CD4-positive, alpha-beta T cell treated with Interleukin-6 at 100 ng/mL for 8 hours (primary cell): ENCODE results near the gene MEGF9.
"Not testable (repeated sequence)": the region's sequence is repeated elsewhere in the genome, so short reads cannot be mapped to it uniquely, and the experiment has no call there.

Experiments used
- DNase-seq: peaks from one replicate; pipeline ENCODE4 v3.0.0-alpha.2; 2020; ENCODE audit warnings: mixed read lengths, low spot score

The MEGF9 gene

DNA sequence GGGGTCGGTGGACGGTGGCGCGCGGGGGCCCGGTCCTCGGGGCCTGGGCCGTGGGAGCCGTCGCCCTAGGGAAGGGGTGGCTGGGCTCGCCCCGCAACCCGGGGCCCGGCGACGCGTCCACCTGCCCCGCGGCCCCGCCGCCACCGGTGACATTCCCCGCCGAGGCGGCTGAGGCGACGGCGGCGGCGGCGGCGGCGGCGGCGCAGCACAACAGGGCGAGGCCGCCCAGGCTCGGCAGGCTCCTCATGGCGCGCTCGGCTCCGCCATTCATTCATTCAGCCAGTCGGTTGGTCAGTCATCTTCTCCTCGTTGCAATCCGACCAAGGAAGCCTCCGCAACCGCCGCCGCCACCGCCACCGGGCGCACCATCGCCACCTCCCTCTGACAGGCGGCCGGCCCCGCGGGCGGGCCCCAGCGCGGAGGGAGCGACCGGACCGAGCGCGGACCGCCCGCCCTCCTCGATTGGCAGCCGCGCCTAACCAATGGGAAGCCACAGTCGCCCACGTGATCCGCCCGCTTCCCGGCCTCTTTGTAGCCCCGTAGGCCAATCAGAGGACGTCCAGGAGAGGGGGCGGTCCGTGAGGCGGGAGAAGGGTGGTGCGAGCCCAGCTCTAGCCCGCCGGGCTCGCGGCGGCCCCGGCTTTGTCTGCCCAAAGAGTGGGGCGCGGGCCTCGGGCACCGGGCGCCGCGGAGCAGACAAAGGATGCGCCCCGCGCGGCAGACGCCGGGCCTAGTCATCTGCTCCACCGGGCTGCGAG, at the start of gene MEGF9:
TSS of gene MEGF9 (minus strand) at position 383 of the 758 bp plus-strand sequence. CDS start at position 271, 112 bp downstream.
- peak; percentile 94 for DNase-seq

DNA sequence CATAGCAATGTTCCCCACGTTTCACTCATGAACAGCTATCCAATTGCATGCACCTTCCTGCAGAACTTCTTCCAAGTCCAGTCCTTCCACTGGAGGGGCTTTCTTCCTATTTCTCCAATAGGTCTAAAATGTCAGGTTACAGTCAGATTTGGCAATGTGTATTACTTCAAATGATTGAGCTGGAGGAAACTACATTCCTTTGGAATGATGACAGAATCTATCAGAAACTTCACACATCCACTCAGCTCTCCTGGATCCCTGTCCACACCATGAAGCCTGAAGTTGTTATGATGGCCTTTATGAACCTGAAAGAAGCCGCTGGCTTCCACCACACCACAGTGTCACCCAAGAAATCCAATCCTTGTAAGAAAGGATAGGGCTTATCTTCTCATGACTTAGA, 46.7 kb upstream of the MEGF9 start:
- no peak for DNase-seq

DNA sequence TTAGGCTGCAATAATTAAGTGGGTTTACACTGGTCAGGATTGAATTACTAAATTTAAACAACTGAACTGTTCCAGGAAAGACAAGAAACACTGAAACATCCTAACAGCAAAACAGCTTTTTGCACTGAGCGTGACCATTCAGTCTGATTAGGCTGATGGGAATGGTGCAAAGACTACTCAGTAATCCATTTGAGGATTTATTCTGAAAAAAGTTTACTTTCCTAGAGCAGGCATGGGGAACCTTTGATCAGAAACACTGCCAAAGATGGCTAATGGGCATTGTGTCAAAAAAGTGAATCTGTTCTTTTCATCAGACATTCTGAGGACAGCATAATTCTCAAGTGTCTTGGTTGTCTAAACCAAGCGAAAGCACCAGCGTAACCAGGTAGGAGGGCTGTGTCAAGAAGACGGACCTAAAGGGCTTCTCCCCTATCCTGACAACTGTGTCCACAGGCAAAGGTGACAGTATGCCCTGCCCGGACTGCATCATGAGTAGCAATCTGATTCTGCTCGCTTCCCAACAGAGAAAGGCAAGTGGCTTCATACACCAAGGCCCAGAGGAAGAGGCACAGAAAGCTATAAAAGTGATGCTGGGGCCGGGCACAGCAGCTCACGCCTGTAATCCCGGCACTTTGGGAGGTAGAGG, 45.6 kb upstream of the MEGF9 start:
- no peak for DNase-seq

DNA sequence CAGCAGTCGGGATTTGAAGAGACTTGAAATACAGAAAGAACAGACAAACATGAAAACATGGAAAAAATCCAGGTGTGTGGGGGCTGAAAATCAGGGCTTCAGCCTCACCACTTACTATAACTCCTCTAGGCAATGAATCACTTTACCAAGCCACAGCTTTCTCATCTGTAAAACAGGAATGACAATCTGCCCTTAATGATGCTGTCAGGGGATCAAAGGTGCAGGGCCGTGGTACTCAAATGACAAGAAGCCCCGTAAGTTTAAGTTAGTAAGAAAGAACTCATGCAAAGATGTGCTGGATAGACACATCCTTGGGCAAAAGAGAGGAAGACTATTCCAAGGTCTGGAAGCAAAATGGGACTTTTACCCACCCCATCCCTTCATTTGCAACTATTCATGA, 44.3 kb upstream of the MEGF9 start:
- no peak for DNase-seq

GRCh38 chr9:120757026-120757913, 43.0 kb upstream of the MEGF9 start:
- DNase-seq: no peak

DNA sequence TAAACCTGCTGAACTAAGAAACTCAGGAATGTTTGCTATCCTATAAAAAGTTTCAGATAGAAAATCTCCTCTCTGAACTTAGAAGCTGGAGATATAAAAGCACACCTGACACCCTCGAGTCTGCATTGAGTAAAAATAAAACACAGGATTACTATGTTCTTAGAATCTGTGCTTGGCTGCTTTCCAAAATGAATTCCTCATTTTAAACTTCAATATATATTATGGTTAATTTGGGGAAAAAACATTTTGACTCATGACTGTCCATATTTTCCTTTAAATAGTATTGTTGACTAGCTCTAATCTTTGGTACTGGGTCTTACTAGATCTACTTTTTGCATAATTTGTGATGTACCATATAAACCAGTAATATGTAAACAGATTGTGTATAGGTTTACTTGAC, 42.3 kb upstream of the MEGF9 start:
- DNase-seq: no peak

- peak; percentile 67 for DNase-seq
These were observed 41.7 kb upstream of the MEGF9 start for GRCh38 chr9:120755810-120756434.

DNA sequence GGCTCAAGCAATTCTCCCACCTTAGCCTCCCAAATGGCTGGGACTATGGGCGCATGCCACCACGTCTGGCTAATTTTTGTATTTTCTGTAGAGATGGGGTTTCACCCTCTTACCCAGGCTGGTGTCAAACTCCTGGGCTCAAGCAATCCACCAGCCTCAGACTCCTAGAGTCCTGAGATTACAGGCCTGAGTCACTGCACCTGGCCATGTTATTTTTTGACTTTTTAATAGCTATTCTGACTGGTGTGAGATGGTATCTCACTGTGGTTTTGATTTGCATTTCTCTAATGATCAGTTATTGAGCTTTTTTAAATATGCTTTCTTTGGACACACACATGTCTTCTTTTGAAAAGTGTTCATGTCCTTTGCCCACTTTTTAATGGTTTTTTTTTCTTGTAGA, 40.8 kb upstream of the MEGF9 start:
- no peak for DNase-seq

DNA sequence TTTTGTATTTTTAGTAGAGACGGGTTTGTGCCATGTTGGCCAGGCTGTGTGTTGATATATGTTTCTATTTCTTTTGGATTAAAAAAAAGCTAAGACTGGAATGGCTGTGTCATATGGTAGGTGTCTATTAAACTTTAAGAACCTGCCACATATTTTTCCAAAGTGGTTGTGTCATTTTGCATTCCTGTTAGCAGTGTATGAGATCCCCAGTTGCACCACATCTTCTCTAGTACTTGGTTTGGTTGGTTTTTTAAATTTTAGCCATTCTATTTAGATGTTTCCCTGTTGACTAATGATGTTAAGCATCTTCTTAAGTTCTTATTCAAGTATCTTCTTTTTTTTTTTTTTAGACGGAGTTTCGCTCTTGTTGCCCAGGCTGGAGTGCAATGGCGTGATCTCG, 36.2 kb upstream of the MEGF9 start:
- DNase-seq: no peak

DNA sequence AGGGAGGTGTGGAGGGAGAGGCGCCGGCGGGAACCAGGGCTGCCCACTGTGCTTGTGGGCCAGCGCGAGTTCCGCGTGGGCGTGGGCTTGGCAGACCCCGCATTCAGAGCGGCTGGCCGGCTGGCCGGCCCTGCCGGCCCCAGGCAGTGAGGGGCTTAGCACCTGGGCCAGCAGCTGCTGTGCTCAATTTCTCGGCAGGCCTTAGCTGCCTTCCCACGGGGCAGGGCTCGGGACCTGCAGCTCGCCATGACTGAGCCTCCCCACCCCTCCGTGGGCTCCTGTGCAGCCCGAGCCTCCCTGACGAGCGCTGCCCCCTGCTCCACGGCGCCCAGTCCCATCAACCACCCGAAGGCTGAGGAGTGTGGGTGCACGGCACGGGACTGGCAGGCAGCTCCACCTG, 32.1 kb upstream of the MEGF9 start:
- not testable (repeated sequence) for DNase-seq

DNA sequence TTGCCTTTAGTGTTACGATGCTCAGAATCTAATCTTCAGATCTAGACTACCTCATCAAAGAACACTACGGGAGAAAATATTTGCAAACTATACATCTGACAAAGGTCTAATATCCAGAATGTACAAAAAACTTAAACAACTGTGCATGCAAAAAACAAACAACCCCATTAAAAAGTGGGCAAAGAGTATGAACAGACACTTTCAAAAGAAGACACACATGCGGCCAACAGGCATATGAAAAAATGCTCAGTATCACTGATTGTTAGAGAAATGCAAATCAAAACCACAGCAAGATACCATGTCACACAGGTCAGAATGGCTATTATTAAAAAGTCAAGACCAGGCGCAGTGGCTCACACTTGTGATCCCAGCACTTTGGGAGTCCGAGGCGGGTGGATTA, 31.0 kb upstream of the MEGF9 start:
- no peak for DNase-seq

- DNase-seq: peak; percentile 15
These were observed 28.7 kb upstream of the MEGF9 start for GRCh38 chr9:120742951-120743416.

GRCh38 chr9:120741701-120742100, 27.4 kb upstream of the MEGF9 start:
- DNase-seq: no peak

- DNase-seq: no peak
These were observed 26.9 kb upstream of the MEGF9 start for GRCh38 chr9:120741191-120741590.

- no peak for DNase-seq
These were observed 25.9 kb upstream of the MEGF9 start for GRCh38 chr9:120740132-120740531.

- no peak for DNase-seq
These were observed 23.3 kb upstream of the MEGF9 start for GRCh38 chr9:120737416-120738165.

DNA sequence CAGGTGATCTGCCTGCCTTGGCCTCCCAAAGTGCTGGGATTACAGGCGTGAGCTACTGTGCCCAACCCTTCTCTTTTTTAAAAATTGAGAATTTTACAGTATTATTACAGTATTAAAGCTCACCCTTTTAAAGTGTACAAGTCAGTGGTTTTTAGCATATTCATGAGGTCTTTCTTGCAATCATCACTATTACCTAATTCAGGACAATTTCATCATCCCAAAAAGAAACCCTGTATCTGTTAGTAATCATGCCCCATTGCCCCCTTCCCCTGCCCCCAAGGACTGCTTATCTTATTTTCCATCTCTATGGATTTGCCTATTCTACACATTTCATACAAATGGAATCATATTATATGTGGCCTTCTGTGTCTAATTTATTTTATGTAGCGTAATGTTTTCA, 22.6 kb upstream of the MEGF9 start:
- DNase-seq: no peak

GRCh38 chr9:120735415-120736126, 21.3 kb upstream of the MEGF9 start:
- no peak for DNase-seq

DNA sequence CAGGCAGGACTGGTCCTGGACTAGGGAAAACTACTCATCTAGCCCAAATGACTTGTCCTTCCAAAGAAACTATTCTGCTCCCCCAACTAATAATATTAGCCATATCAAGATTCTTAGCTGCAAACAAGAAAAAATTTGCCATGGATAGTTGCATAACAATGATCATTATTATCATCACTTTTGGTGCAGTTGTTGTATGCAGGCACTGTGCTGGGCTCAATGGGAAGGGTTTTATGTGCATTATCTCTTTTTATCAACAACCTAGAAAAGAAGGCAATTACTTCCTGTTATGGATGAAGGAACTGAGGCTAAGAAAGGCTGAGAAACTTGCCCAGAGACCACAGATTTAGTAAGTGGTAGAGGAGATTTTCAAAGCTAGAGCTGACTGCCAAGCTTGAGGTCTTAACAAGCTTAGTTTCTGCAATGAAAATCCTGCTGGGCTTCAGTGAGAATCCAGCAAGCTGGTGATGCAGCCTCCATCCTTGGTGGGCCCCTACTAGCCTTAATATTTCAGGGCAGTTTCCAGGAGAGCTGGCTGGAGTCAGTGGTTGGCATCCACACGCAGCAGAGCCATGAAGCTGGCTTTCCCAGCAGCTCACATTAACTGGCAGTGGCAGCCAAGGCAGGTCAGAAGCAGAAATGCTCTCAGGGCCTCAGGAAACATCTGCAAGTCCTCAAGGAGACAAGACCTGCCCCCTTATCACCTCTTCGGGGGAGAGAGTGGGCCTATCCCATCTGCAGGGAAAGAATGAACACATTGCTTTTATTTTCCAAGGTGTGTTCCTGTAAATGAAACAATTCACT, 20.5 kb upstream of the MEGF9 start:
- DNase-seq: no peak

DNA sequence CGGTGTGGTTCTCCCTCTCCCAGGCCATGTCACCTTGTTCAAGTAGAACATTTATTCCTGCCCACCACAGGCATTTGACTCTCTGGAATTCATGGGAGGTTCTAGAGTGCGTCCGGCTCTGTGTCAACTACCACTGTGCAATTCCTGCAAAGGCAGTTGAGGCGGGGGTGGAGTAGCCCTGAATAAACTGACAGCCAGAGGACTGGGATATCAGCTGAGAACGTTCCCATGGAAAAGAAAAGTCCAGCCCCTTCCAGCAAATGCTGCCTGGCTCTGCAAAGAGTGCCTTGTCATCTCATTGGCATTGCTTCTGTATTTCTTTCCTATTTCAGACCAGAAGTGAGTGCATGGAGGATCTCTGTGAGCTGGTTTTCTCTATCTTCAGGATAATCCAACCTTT, 18.9 kb upstream of the MEGF9 start:
- DNase-seq: no peak
